ENCODE data around the gene MYL5. TPM values are rescaled to one million over a fixed set of nuclear protein-coding genes. Genes with fewer than 3 reads are reported as not detected.
"Not testable (repeated sequence)": the region's sequence is repeated elsewhere in the genome, so short reads cannot be mapped to it uniquely, and the experiment has no call there.

MYL5 gene
- total RNA-seq, 1 donor from 2014 or later = 24.7 TPM

DNA sequence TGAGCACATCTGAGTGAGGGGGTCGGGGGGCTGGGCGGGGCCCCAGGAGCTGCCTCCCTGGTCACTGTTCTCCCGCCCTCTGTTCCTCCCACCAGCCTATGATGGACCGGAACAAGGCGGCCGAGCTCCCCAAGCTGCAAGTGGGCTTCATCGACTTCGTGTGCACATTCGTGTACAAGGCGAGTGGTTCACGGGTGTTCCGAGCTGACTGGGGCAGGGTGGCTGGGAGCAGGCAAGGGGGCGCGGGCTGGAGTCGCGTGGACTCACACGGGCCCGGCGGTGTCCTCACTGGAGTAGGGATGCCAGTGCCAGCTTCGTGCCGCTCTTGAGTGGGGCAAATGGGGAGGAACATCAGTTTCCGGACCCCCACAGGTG lies 7.9 kb upstream of the MYL5 start:
- peaks cover 11% of the 10 kb centered on the region for H3K36me3 Mint-ChIP-seq (ENCODE audit: low read depth)
- H3K9me3 Mint-ChIP-seq = no peaks in the 10 kb centered on the region
- H3K27me3 Mint-ChIP-seq = no peaks in the 10 kb centered on the region
- H3K4me3 Mint-ChIP-seq = no peak overlapping the region
- H3K27ac Mint-ChIP-seq = no peak overlapping the region
- no peak for DNase-seq
- intact Hi-C loops (cut with micrococcal nuclease) = no loop called here
- H3K4me1 Mint-ChIP-seq = peaks cover 6% of the 10 kb centered on the region

DNA sequence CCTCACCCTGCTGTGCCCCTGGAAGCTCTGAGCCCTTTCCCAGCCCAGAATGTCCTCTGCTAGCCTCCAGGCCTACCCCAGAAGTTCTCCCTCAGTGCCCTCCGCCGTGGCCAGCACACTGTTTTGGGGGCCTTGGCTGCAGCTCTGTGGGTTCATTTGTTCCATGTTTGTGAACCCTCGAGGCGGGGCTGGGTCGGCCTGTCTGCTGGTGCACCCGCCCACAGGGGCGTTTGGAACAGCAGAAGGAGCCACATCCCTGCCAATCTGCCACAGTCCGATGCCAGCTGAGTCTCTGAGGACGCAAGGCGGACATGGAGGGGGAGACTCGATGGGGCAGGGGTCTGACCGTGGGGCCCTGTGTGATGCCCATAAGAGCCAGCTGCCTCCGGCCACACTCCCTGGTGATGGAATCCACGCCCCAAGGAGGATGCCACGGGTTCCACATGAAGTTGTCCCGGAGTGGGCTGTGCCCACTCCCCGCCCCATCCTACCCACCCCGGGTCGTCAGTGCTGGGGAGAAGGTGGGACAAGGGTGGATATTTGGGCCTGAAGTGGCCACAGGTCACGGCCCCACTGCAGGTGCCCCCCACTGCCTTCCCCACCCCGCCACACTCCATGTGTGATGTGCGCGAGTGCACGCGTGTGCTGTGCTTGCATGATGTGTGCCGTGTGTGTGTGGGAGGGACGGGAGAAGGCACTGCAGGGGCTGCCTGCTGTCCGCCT lies 7.4 kb upstream of the MYL5 start:
- peaks cover 6% of the 10 kb centered on the region for H3K4me1 Mint-ChIP-seq
- intact Hi-C loops (cut with micrococcal nuclease) = no loop called here

DNA sequence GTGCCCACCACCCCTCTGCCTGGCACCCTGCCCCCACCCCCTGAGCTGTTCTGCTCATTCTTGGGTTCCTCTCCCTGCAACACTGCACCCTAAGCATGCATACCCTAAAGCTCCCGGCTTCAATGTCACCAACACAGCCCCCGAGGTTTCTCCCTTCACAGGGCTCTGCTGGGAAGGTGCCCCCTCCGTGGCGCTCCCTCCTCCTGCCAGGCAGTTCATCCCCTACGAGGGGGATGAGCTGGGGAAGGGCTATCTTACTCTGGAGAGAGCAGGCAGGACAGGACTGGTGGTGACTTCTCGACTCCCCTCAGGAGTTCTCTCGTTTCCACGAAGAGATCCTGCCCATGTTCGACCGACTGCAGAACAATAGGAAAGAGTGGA lies 6.8 kb upstream of the MYL5 start:
- intact Hi-C loops (cut with micrococcal nuclease) = no loop called here
- no peak for DNase-seq
- Mint-ChIP-seq H3K4me3 (no peak overlapping the region), H3K27me3 (no peaks in the 10 kb centered on the region), H3K27ac (no peak overlapping the region), H3K36me3 (ENCODE audit: low read depth) (peaks cover 14% of the 10 kb centered on the region), H3K9me3 (no peaks in the 10 kb centered on the region), H3K4me1 (peaks cover 6% of the 10 kb centered on the region)

More for the DNA sequence above, 7.4 kb upstream of the MYL5 start:
- no peaks in the 10 kb centered on the region for H3K9me3 Mint-ChIP-seq
- peaks cover 11% of the 10 kb centered on the region for H3K36me3 Mint-ChIP-seq (ENCODE audit: low read depth)
- DNase-seq = no peak
- no peak overlapping the region for H3K27ac Mint-ChIP-seq
- H3K27me3 Mint-ChIP-seq = no peaks in the 10 kb centered on the region
- no peak overlapping the region for H3K4me3 Mint-ChIP-seq

DNA sequence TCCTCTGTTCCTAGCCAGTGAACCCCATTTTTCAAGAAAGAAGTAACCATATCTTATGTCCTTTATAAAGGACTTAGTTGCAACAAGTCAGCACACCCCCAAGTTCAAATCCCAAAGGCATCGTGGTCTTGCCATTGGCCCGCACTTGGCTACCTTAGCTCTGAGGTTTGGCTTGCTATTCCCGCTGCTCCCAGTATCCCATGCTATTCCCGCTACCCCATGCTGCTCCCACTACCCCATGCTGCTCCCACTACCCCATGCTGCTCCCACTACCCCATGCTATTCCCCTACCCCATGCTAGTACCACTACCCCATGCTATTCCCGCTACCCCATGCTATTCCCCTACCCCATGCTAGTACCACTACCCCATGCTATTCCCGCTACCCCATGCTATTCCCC lies 6.1 kb upstream of the MYL5 start:
- H3K4me1 Mint-ChIP-seq; H3K27me3 Mint-ChIP-seq; H3K4me3 Mint-ChIP-seq; H3K9me3 Mint-ChIP-seq; H3K27ac Mint-ChIP-seq; intact Hi-C loops (cut with micrococcal nuclease); DNase-seq: not testable (repeated sequence)
- peaks cover 17% of the 10 kb centered on the region for H3K36me3 Mint-ChIP-seq (ENCODE audit: low read depth)

DNA sequence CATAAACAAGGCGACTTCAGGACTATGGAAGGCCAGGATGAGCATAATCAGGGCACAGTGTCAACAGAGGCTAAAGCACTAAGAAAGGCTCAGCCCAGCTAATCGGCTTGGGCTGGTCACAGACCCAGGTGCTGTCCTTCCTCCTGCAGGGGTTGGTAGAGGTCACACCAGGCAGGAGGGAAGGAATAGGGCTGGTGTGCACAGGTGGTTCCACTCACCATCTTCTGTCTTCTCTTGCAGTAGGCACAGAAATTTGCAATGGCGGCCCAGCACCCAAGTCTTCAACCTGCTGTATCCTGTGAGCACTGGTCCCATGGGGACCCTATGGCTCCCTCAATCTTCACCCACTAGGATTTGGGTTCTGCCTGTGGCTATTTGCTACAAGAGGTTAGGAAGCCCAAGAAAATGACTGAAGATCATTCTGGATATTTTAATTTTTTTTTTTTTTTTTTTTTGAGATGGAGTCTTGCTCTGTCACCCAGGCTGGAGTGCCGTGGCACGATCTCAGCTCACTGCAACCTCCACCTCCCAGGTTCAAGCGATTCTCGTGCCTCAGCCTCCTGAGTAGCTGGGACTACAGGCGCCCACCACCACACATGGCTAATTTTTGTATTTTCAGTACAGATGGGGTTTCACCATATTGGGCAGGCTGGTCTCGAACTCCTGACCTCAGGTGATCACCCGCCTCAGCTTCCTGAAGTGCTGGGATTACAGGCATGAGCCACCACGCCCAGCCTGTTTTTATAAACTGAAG lies 4.4 kb upstream of the MYL5 start:
- intact Hi-C loops (cut with micrococcal nuclease) = loop anchor here (5.0 to 10.0 kb wide), 3 partner anchors 112 to 317 kb away; partner anchors contain the start of gene IDUA
- not testable (repeated sequence) for H3K27me3 Mint-ChIP-seq

DNA sequence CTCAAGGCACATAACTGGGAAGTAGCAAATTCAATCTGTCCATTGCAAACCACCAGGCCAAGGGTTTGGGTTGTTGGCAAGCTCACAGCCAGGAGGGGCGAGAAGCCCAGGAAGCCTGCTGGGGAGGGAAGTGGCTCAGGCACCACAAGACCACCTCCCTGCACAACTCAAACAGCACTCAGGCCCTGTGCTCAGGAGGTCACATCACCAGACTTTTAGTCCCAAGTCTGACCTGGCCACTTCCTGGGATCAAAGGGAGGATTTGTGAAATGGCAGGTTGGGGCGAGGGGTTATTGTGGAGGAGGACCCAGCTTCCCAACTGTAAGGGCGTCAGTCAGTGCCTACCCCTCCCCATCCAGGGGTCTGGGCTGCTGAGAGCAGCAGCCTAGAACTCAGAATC lies 2.6 kb upstream of the MYL5 start:
- H3K36me3 Mint-ChIP-seq (ENCODE audit: low read depth) = peaks cover 24% of the 10 kb centered on the region
- no peak for DNase-seq
- no peak overlapping the region for H3K4me3 Mint-ChIP-seq
- H3K9me3 Mint-ChIP-seq = no peaks in the 10 kb centered on the region
- H3K27ac Mint-ChIP-seq = no peak overlapping the region
- intact Hi-C loops (cut with micrococcal nuclease) = loop anchor here (5.0 to 10.0 kb wide), 3 partner anchors 111 to 316 kb away; partner anchors contain the start of gene IDUA
- H3K4me1 Mint-ChIP-seq = peaks cover 8% of the 10 kb centered on the region
- no peaks in the 10 kb centered on the region for H3K27me3 Mint-ChIP-seq

More for the DNA sequence above, 4.4 kb upstream of the MYL5 start:
- not testable (repeated sequence) for H3K4me1 Mint-ChIP-seq, H3K9me3 Mint-ChIP-seq, DNase-seq, H3K27ac Mint-ChIP-seq, H3K4me3 Mint-ChIP-seq
- peaks cover 22% of the 10 kb centered on the region for H3K36me3 Mint-ChIP-seq (ENCODE audit: low read depth)

DNA sequence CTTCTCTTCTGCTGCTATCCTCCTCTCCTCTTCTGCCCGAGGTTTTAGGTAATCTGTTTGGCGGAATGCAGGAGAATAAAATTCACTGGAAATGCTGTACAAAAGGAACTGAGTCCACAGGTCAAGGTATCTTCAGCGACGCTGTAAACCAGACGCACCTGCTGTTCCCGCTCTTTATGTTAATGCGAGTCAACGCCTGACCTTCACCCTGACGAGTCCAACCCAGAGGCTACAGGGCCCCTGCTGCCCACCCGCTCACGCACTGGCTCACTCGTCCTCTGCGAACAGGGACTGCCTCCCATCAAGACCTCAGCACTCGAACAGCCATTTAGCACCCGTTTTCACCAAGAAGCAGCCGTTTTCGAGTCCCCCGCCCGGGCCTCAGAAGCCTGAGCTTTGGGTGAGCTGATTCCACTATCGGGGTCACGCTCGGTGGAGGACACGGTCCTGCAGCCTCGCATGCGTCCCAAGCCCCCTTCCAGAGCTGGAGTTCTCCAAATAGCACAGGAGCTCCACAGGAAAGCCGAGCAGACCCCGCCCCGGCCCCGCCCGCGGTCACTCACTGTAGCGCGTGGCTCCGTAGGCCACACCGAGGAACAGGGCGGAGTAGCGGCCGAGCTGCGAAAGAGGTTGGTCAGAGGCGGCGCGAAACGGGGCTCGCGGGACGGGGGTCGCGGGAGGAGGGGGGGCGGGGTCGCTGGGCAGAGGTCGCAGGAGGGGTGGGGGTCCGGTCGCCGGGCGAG lies 822 bp upstream of the MYL5 start:
- intact Hi-C loops (cut with micrococcal nuclease) = loop anchor here (1.0 to 10.0 kb wide), 10 partner anchors 9 to 429 kb away; partner anchors contain the start of genes GAK, IDUA, PCGF3 and PIGG
- H3K4me3 Mint-ChIP-seq = peak overlapping the region; percentile 88
- H3K4me1 Mint-ChIP-seq = peaks cover 8% of the 10 kb centered on the region
- H3K9me3 Mint-ChIP-seq = no peaks in the 10 kb centered on the region
- no peaks in the 10 kb centered on the region for H3K27me3 Mint-ChIP-seq
- peak overlapping the region; percentile 84 for H3K27ac Mint-ChIP-seq
- DNase-seq = peak; percentile 76
- peaks cover 24% of the 10 kb centered on the region for H3K36me3 Mint-ChIP-seq (ENCODE audit: low read depth)

DNA sequence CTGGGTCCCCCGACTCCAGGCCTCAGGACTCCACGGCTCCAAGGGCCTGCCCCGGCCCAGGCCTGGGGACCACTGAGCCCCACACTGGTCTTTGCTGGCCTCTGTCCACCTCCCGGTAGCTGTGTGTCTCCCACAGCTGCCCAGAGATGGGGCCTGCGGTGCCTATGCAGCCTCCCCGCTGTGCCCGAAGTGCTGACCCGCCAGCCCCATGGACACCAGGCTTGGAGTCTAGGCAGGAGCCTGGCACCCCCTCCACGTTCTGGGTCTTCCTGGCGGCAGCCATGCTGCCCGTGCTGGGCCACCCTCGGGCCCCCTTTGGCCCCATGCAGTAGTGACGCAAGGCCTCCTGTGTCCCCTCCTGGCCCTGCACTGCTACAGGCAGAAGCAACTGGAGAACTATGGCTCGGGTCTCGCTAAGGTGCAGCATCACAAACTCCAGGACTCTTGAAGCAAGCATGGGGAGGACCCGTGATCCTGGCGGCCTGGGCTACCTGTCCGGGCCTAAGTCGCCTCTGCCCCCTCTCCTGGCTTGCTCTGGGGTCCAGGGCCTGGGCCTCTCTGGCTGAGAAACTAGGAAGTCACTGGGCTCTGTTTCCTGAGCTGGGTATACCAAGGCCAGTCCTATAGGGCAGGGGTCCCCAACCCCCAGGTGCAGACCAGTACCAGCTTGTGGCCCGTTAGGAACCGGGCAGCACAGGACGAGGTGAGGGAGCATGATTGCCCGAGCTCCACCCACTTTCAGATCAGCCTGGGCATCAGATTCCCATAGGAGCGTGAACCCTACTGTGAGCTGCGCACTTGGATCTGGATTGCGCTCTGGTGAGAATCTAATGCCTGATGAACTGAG lies 917 bp downstream of the MYL5 start:
- Mint-ChIP-seq H3K9me3 (no peaks in the 10 kb centered on the region), H3K4me1 (peaks cover 8% of the 10 kb centered on the region), H3K27me3 (no peaks in the 10 kb centered on the region), H3K36me3 (ENCODE audit: low read depth) (peaks cover 22% of the 10 kb centered on the region), H3K4me3 (peak overlapping the region; percentile 88), H3K27ac (peak overlapping the region; percentile 91)
- intact Hi-C loops (cut with micrococcal nuclease) = loop anchor here (2.0 to 10.0 kb wide), 3 partner anchors 30 to 258 kb away; partner anchors contain the start of genes GAK, PCGF3 and TMEM175
- DNase-seq = peak; percentile 64

DNA sequence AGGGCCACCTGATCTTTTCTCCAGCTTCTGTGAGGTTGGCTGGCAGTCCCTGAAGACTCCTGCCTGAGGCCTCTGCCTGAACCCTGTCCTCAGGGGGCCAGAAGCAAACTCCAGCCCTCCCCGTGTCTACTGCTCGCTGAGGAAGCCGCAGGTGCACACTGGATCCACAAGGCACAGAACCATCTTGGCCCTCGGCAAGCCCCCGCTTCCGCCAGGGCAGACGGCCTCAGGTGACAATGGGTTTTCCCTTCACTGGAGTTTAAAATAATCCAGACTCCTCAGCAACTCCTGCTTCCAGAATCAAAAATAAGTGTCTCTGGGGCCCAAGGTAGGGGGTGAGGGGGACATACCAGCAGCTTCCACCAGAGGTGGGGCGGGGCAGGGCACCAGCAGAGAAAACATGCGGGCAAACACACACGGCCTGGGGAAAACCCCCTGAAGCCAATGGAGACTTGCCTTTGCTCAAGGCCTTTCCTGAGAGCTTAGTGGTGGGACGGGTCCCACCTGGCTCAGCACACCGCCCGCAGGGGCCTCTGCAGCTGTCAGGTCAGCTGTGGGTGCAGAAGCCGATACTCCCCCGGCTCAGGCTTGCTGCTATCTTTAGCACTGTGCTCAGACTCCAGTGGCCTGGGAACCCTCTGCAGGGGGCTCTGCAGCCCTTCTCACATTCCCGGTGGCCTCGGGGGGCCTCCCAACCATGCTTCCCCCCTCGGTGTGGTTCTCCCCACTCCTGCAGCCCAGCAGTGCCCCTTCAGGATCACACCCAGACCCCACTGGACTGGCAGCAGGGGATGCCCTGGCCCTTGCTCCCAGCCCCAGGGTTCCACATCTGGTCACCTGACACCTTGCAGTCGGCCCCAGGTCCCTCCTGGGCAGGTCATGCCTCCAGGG lies 1.9 kb downstream of the MYL5 start:
- intact Hi-C loops (cut with micrococcal nuclease) = loop anchor here (2.0 to 10.0 kb wide), 3 partner anchors 29 to 257 kb away; partner anchors contain the start of genes GAK, PCGF3 and TMEM175
- H3K4me3 Mint-ChIP-seq = peak overlapping the region; percentile 88
- no peak for DNase-seq
- H3K4me1 Mint-ChIP-seq = peaks cover 8% of the 10 kb centered on the region
- H3K27ac Mint-ChIP-seq = peak overlapping the region; percentile 91
- no peaks in the 10 kb centered on the region for H3K9me3 Mint-ChIP-seq
- no peaks in the 10 kb centered on the region for H3K27me3 Mint-ChIP-seq
- H3K36me3 Mint-ChIP-seq (ENCODE audit: low read depth) = peaks cover 13% of the 10 kb centered on the region

DNA sequence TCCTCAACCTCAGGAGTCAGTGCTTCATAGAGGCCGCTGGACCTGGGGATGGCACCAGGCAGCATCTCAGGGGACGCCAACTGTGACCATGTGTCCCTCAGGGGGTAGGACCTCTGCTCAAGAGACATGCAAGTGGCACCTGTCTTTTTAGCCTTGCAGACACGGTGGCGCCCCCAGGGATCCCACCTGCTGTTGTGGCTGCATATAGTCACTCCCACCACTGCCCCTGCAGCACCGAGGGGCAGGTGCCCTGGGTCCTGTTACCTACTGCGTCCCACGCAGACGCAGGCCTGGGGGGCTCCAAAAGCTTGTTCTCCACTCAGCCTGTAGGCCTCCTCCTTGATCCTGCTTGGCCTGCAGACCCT lies 2.5 kb downstream of the MYL5 start:
- Mint-ChIP-seq H3K4me3 (peak overlapping the region; percentile 17), H3K27me3 (no peaks in the 10 kb centered on the region), H3K4me1 (peaks cover 8% of the 10 kb centered on the region), H3K27ac (no peak overlapping the region), H3K36me3 (ENCODE audit: low read depth) (peaks cover 13% of the 10 kb centered on the region), H3K9me3 (no peaks in the 10 kb centered on the region)
- DNase-seq = no peak
- intact Hi-C loops (cut with micrococcal nuclease) = loop anchor here (10.0 kb wide), 1 partner anchor 202 kb away; no protein-coding TSS in a partner anchor

DNA sequence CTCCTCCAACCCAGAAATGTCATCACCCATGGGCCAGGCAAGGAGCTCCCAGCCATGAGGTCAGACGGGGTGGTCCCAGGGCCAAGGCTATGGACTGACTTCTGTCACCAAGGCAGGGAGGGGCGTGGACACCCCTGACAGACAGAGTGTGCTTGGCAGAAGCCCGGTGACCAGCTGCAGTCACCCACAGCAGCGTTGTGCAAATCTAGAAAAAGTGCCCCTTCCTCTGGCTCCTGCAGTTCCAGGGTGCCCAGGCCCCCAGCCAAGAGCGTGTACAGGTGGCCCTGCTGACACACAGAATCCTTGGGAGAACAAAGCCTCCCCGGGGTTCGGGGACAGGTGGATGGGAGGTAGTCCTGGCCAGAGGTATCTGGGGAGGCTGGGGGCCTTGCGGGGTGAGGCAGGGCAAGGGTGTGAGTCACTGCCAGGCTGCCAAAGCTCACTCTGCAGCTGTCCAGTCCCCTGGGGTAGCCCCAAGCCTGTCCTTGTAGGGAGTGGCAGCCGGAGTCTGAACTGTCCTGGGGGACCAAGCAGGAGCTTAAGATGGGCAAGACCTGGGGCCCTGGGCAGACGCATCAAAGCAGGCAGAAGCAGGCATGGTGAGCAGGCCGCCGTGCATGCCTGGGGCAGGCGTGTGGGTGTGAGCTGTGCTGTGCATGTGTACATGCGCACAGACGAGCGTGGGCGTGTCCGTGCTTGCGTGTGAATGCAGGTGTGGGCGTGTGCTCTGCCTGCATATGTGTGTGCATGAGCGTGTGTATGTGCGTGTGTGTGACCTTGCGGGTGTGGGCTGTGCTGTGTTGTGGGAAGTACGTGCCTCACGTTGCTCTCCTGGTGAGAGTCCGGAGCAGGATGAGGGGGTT lies 3.3 kb downstream of the MYL5 start:
- intact Hi-C loops (cut with micrococcal nuclease) = loop anchor here (10.0 kb wide), 1 partner anchor 203 kb away; no protein-coding TSS in a partner anchor
- Mint-ChIP-seq H3K9me3 (no peaks in the 10 kb centered on the region), H3K27me3 (no peaks in the 10 kb centered on the region), H3K27ac (no peak overlapping the region), H3K4me1 (peaks cover 8% of the 10 kb centered on the region), H3K36me3 (ENCODE audit: low read depth) (peaks cover 9% of the 10 kb centered on the region), H3K4me3 (peak overlapping the region; percentile 11)
- DNase-seq = no peak
